ENCODE measurements around the gene LNX2. TPM values are rescaled to one million over a fixed set of nuclear protein-coding genes. Genes with fewer than 3 reads are reported as not detected.

The LNX2 gene
- total RNA-seq, 1 experiment from 2014 or later, result 12.3 TPM

DNA sequence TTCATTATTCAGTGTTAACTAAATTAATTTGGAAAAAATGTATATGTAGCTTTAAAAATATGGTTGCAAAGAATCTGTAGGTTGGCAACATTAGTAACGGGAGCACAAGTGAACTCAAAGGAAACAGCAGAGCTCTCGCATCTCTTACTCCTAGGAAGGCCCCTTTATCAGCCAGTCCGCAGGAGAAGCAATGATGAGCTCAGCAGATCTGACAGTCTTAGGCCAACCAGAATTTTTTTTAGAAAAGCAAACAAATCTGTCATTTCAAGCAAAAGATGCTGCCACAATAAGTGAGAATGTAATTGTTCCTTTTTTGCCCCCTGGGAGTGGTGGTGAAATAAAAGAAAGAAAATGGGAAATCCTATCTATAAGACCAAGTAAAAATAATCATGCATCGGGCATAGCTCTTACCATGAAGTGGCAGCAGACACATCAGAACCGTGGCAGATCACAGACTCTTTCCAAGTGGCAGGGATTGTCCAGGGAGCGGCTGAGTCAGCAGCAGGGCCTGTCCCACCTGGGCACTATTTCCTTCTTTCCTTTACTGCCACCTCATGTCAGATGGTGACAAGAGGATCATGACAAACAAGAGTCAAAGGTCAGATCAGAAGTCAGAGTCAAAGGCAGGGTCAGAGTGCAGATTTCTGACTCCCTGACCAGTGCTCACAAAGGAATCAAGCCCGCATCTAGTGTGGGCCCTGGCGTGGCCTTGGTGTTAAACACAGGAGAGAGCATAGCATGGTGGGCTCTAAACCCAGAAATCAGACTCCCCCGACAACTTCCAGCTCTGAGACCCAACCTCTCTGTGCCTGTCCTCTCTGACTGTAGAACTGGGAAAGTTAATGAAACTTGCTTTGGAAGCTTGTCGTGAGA, 86.0 kb downstream of the LNX2 start:
- no peak overlapping the region for H3K4me3 Mint-ChIP-seq (ENCODE audit: unreplicated experiment)
- peaks cover 5% of the 10 kb centered on the region for H3K36me3 Mint-ChIP-seq (ENCODE audit: insufficient read depth, unreplicated experiment)
- POLR2A ChIA-PET, result interaction anchor here (0.5 to 2.1 kb wide), 4 partner anchors 12 to 107 kb away, joined by 3 to 11 read pairs (median 4); partner anchors contain the start of genes LNX2 and POLR1D
- no TSS peak for BruUV-seq (replicated peaks)
- CTCF ChIA-PET, result interaction anchor here (0.6 to 2.5 kb wide), 6 partner anchors 15 to 420 kb away, joined by 3 to 19 read pairs (median 4); no protein-coding TSS in a partner anchor
- no peak for TF ChIP-seq CTCF (IDR thresholded peaks at IDR 0.05; ENCODE audit: unreplicated experiment)
- no peak for DNase-seq (ENCODE audit: unreplicated experiment)
- intact Hi-C loops (cut with micrococcal nuclease), result loop anchor here (5.0 kb wide), 2 partner anchors 162 to 178 kb away; no protein-coding TSS in a partner anchor
- H3K4me1 Mint-ChIP-seq (ENCODE audit: insufficient read depth, unreplicated experiment), result peaks cover 8% of the 10 kb centered on the region
- H3K27me3 Mint-ChIP-seq (ENCODE audit: insufficient read depth, unreplicated experiment), result no peaks in the 10 kb centered on the region
- H3K9me3 Mint-ChIP-seq (ENCODE audit: unreplicated experiment), result no peaks in the 10 kb centered on the region
- H3K27ac Mint-ChIP-seq (ENCODE audit: low read depth, unreplicated experiment), result no peak overlapping the region

GRCh38 chr13:27533155-27533643, 87.1 kb downstream of the LNX2 start:
- H3K4me3 Mint-ChIP-seq (ENCODE audit: unreplicated experiment), result no peak overlapping the region
- no peak overlapping the region for H3K27ac Mint-ChIP-seq (ENCODE audit: low read depth, unreplicated experiment)
- H3K36me3 Mint-ChIP-seq (ENCODE audit: insufficient read depth, unreplicated experiment), result peaks cover 5% of the 10 kb centered on the region
- no peaks in the 10 kb centered on the region for H3K27me3 Mint-ChIP-seq (ENCODE audit: insufficient read depth, unreplicated experiment)
- peak; percentile 74 for DNase-seq (ENCODE audit: unreplicated experiment)
- BruUV-seq (replicated peaks), result no TSS peak
- CTCF ChIA-PET, result interaction anchor here (0.5 to 3.5 kb wide), 18 partner anchors 8 to 1170 kb away, joined by 3 to 33 read pairs (median 4); no protein-coding TSS in a partner anchor
- intact Hi-C loops (cut with micrococcal nuclease), result loop anchor here (1.0 to 5.0 kb wide), 4 partner anchors 88 to 293 kb away; partner anchors contain the start of genes LNX2 and POLR1D
- no peaks in the 10 kb centered on the region for H3K9me3 Mint-ChIP-seq (ENCODE audit: unreplicated experiment)
- H3K4me1 Mint-ChIP-seq (ENCODE audit: insufficient read depth, unreplicated experiment), result peaks cover 8% of the 10 kb centered on the region
- POLR2A ChIA-PET, result interaction anchor here (0.7 to 2.1 kb wide), 4 partner anchors 82 to 295 kb away, joined by 3 to 11 read pairs (median 3); partner anchors contain the start of genes LNX2 and POLR1D
- peak; percentile 80 for TF ChIP-seq CTCF (IDR thresholded peaks at IDR 0.05; ENCODE audit: unreplicated experiment)

DNA sequence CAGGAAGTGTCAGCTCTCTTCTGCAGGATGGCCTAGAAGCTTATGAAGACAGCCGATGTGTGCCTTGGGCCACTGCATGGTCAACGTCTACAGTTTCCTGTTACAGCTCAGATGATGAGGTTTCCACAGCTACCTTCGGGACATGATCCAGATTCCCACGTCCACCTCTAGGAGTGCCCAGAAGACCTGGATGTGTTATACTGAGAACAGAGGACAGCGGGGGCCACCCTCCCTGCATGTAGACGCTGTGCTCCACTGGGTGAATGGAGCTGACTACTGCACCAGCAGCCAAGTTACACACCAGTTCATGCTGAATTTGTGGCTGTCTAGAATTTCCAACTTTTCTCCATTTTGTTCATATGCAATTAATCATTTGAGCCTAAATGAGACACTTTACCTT, 91.4 kb downstream of the LNX2 start:
- CTCF ChIA-PET, result interaction anchor here (0.7 to 0.9 kb wide), 4 partner anchors 103 to 357 kb away, joined by 3 to 5 read pairs (median 4); no protein-coding TSS in a partner anchor
- no TSS peak for BruUV-seq (replicated peaks)

More for the DNA sequence above, 91.4 kb downstream of the LNX2 start:
- peaks cover 8% of the 10 kb centered on the region for H3K4me1 Mint-ChIP-seq (ENCODE audit: insufficient read depth, unreplicated experiment)
- H3K4me3 Mint-ChIP-seq (ENCODE audit: unreplicated experiment), result no peak overlapping the region
- no peak for TF ChIP-seq CTCF (IDR thresholded peaks at IDR 0.05; ENCODE audit: unreplicated experiment)
- POLR2A ChIA-PET, result interaction anchor here (1.2 to 1.6 kb wide), 2 partner anchors 9 to 51 kb away, joined by 3 to 4 read pairs; no protein-coding TSS in a partner anchor
- H3K9me3 Mint-ChIP-seq (ENCODE audit: unreplicated experiment), result no peaks in the 10 kb centered on the region
- DNase-seq (ENCODE audit: unreplicated experiment), result no peak
- peaks cover 5% of the 10 kb centered on the region for H3K36me3 Mint-ChIP-seq (ENCODE audit: insufficient read depth, unreplicated experiment)
- intact Hi-C loops (cut with micrococcal nuclease), result no loop called here
- H3K27me3 Mint-ChIP-seq (ENCODE audit: insufficient read depth, unreplicated experiment), result peaks cover 14% of the 10 kb centered on the region
- no peak overlapping the region for H3K27ac Mint-ChIP-seq (ENCODE audit: low read depth, unreplicated experiment)

Data from MCF 10A (cell line).